GM12892 (cell line): ENCODE data around the gene C1QTNF7.

Source experiments
- DNase-seq: peaks from one replicate; pipeline ENCODE4 v3.0.0; 2011; ENCODE audit not compliant: insufficient read length
- FAIRE-seq: peaks from 2 replicates; lab custom pipeline; 2011; peaks lifted over from hg19 to GRCh38; lab: Jason Lieb, UNC
- POLR2A ChIP-seq: IDR thresholded peaks from 2 replicates; pipeline ENCODE4 v1.6.1; 2011; ENCODE audit warnings: low read depth, low read length, control low read depth
- POLR2AphosphoS5 ChIP-seq: IDR thresholded peaks from 2 replicates; pipeline ENCODE4 v1.6.1; 2011; ENCODE audit warnings: low read depth, low read length, control low read depth
- TAF1 ChIP-seq: IDR thresholded peaks from 2 replicates; pipeline ENCODE4 v1.6.1; 2011; ENCODE audit warnings: low read depth, mild to moderate bottlenecking, control low read depth, low read length, borderline replicate concordance

C1QTNF7 gene

GRCh38 chr4:15489551-15489950 lies 61.7 kb downstream of the C1QTNF7 start:
- DNase-seq, result no peak
- FAIRE-seq, result no peak

GRCh38 chr4:15493411-15493810 lies 65.6 kb downstream of the C1QTNF7 start:
- TF ChIP-seq POLR2AphosphoS5 (no peak), TAF1 (no peak), POLR2A (no peak)
- DNase-seq (no peak), FAIRE-seq (no peak)

More at GRCh38 chr4:15489551-15489950, 61.7 kb downstream of the C1QTNF7 start:
- TF ChIP-seq POLR2A, result no peak

DNA sequence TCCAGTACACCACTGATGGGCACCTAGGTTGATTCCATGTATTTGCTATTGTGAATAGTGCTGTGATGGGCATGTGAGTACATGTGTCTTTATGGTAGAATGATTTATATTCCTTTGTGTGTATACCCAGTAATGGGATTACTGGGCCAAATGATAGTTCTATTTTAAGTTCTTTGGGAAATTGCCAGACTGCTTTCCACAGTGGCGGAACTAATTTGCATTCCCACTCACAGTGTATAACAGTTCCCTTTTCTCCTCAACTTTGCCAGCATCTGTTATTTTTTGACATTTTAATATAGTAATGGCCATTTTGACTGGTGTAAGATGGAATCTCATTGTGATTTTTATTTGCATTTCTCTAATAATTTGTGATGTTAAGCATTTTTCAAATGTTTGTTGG lies 67.8 kb downstream of the C1QTNF7 start:
- FAIRE-seq (no peak), DNase-seq (no peak)

More for the DNA sequence above, 67.8 kb downstream of the C1QTNF7 start:
- no peak for TF ChIP-seq POLR2A
